Measurements from ENCODE around the gene TSEN15. TPM values are rescaled to one million over a fixed set of nuclear protein-coding genes. Genes with fewer than 3 reads are reported as not detected.

The TSEN15 gene
- total RNA-seq, 2 donors from 2014 or later = 17.1 to 23.1 TPM

DNA sequence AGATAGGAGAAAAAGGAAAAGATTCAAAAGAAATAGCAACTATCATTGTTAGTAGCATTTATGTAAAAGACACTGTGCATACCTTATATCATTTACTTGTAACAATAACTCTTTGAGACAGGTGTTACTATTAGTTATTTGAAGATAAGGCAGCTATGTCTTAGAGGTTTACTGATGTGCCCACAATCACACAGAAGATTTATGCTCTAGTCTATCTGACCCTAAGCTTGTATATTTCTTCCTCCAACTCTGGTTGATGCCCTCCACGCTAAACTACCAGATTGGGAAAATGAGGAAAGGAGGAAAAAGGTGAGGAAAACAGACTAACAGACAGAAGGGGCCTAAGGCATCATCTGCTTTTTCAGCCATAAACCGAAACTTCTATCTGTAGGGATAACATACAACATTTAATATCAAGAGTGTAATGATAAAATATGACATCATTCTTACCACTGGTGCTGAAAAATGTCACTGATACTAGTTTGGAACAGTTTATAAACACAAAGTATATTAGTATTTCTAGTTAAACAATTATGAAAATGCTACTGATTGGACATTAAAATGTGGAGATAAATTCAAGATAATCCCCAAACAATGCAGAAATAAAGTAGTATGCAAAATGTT is 19.1 kb upstream of the TSEN15 start:
- no peak for TF ChIP-seq POLR2A (IDR thresholded peaks at IDR 0.05)
- no peak for TF ChIP-seq CTCF (IDR thresholded peaks at IDR 0.05)
- DNase-seq (no peak), ATAC-seq (no peak)
- Histone ChIP-seq H3K4me3 (no peak overlapping the region), H3K4me1 (peaks cover 22% of the 10 kb centered on the region), H3K36me3 (replicated peaks in 1 of 2; ENCODE audit: insufficient read depth in 1 of 2, low read depth in 2 of 2) (no peaks in the 10 kb centered on the region), H3K27me3 (no peaks in the 10 kb centered on the region), H3K9me3 (no peaks in the 10 kb centered on the region), H3K27ac (no peak overlapping the region)
- 80 to 89% methylated on average over 2 of the region's 2 CpGs for WGBS, 2 donors
- intact Hi-C loops (cut with DNase I) = no loop called here

DNA sequence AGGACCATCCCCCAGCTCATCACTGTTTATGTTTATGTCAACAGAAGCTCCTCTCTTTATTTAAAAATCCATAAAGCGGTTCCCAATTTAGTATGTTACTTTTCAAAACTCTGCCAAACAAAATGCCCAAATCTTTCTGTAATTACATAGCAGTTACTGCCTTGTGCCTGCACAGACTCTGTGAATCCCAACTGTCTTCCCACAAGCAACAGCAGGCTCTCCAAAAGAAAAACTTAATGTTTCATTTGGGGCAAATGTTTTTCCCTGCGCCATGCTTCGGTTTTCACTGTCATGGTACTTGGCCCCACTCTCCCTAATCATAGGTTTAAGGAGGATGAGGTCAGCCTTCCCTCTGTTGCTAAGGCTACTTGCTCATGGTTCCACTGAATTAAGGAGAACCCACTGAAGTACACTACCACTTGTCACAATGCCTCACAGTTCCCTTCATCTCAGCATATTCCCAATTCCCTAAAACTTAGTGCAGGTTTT is 18.6 kb upstream of the TSEN15 start:
- intact Hi-C loops (cut with DNase I) = no loop called here
- no peak for TF ChIP-seq CTCF (IDR thresholded peaks at IDR 0.05)
- TF ChIP-seq POLR2A (IDR thresholded peaks at IDR 0.05) = no peak
- no peak for DNase-seq
- Histone ChIP-seq H3K27me3 (no peaks in the 10 kb centered on the region), H3K4me1 (peaks cover 27% of the 10 kb centered on the region), H3K36me3 (replicated peaks in 1 of 2; ENCODE audit: insufficient read depth in 1 of 2, low read depth in 2 of 2) (no peaks in the 10 kb centered on the region), H3K4me3 (no peak overlapping the region), H3K9me3 (no peaks in the 10 kb centered on the region), H3K27ac (no peak overlapping the region)
- 71 to 93% methylated on average over 3 of the region's 3 CpGs for WGBS, 2 donors
- ATAC-seq = no peak

DNA sequence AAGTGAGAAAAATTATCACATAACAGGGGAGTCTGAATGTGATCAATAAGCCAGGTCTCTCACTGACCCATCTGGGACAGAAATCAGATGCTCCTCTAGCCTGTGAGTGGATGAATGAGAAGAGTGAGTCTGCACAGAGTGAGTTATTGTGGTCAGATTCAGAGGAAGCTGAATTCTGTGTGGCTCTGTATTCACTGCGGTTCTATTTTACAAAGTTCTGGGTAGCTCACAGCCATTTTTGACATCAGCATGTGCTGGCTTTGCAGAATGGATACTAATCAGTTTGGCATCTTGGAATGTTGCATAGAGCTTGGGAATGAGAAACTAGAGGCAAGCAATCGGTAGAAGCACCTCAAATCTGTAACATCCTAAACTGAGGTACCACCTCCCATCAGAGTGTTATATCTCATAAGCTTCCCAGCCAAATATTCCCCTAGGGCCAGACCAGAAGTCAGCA is 17.8 kb upstream of the TSEN15 start:
- intact Hi-C loops (cut with DNase I) = no loop called here

DNA sequence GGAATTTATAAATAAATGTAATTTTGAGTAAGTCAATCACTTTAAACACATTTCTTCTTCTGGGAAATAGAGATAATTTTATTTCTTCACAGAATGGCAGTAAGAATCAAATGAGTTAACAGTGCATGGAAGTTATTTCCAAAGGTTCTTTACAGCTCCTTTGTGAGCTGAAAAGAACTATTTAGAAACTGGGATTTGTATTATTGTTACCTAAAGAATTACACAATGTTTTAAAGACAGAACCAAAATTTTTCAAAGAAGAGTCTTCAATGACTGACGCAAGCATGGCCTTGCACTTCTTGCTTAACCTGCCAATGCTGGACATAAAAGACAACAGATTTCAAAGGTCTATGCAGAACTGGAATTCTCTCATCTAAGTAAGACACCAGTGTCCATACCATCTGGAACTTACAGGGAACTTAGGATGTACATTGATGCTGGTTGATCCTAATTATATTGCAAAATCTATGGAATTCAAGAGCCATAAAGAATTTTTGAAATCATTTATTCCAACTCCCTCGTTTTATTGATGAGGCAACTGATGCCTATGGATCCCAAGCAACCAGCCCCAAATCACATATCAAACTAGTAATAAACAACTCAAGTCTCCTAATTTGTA is 16.7 kb upstream of the TSEN15 start:
- DNase-seq (no peak), ATAC-seq (no peak)
- no peaks in the 10 kb centered on the region for H3K9me3 ChIP-seq
- no peak overlapping the region for H3K27ac ChIP-seq
- H3K27me3 ChIP-seq = no peaks in the 10 kb centered on the region
- H3K4me1 ChIP-seq = peaks cover 17% of the 10 kb centered on the region
- TF ChIP-seq CTCF (IDR thresholded peaks at IDR 0.05) = no peak
- no peak for TF ChIP-seq POLR2A (IDR thresholded peaks at IDR 0.05)
- no peaks in the 10 kb centered on the region for H3K36me3 ChIP-seq (replicated peaks in 1 of 2; ENCODE audit: insufficient read depth in 1 of 2, low read depth in 2 of 2)
- H3K4me3 ChIP-seq = no peak overlapping the region
- 80 to 91% methylated on average over 2 of the region's 2 CpGs for WGBS, 2 donors
- intact Hi-C loops (cut with DNase I) = no loop called here

More for the DNA sequence above, 17.8 kb upstream of the TSEN15 start:
- no peak overlapping the region for H3K4me3 ChIP-seq
- H3K27me3 ChIP-seq = no peaks in the 10 kb centered on the region
- ATAC-seq (no peak), DNase-seq (no peak)
- no peaks in the 10 kb centered on the region for H3K9me3 ChIP-seq
- peaks cover 28% of the 10 kb centered on the region for H3K4me1 ChIP-seq
- no peak overlapping the region for H3K27ac ChIP-seq
- no peak for TF ChIP-seq POLR2A (IDR thresholded peaks at IDR 0.05)
- TF ChIP-seq CTCF (IDR thresholded peaks at IDR 0.05) = no peak
- H3K36me3 ChIP-seq (replicated peaks in 1 of 2; ENCODE audit: insufficient read depth in 1 of 2, low read depth in 2 of 2) = no peaks in the 10 kb centered on the region
- 73 to 81% methylated on average over 2 of the region's 2 CpGs for WGBS, 2 donors

All from body of pancreas (tissue), 4 donors.